Astrocyte (in vitro differentiated cells and primary cell): ENCODE data around the gene CEMP1.

Source experiments
- CTCF ChIP-seq: IDR thresholded peaks from 2 replicates; pipeline ENCODE4 v1.5.1; 2011; ENCODE audit warnings: low read depth, mild to moderate bottlenecking, inconsistent platforms, low read length, moderate library complexity; ENCODE audit not compliant: insufficient read depth
- EZH2 ChIP-seq: IDR thresholded peaks from 2 replicates; pipeline ENCODE4 v1.6.1; 2012; ENCODE audit warnings: mild to moderate bottlenecking, low read length, inconsistent platforms; ENCODE audit not compliant: insufficient read depth

GRCh38 chr16:2513405-2514332 is 17.5 kb downstream of the CEMP1 start, which contains the start of gene ATP6V0C:
- TF ChIP-seq CTCF = no peak
- no peak for TF ChIP-seq EZH2
